ENCODE measurements around the gene C2orf72.
A peak's percentile ranks its signal among the peaks of the same experiment; 100 is the strongest.
"Not testable (repeated sequence)": the region's sequence is repeated elsewhere in the genome, so short reads cannot be mapped to it uniquely, and the experiment has no call there.

C2orf72 gene

GRCh38 chr2:231046916-231047273 is 9.6 kb downstream of the C2orf72 start:
- DNase-seq (ENCODE audit: low spot score): no peak

DNA sequence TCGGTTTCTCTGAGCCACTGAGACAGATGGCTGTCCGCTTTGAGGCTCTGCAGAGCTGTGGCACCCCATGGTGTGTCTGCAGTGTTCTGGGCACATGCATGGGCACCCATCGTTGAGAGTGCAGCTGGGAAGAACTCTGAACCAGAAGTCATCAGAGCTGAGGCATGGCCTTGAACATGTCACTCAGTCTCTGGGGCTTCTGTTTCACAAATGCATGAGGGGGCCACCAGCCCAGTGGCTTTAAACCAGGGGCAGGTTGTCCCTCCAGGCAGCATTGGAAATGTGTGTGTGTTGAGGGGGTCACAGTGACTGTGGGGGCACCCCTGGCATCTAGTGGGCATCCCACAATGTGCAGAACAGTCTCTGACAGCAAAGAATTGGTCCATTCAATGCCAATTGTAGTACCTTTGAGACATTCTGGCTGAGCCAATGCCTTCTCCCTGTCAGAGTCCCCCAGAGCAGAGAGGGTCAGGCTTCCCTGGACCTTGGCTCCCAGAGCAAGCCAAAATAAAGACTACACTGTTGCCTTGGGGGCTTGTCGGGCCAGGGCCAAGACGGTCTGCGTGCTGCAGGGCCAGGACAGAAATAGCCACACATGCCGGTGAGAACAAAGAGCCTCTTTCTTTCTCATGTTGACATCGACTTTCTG is 10.1 kb downstream of the C2orf72 start:
- DNase-seq (ENCODE audit: low spot score): no peak

DNA sequence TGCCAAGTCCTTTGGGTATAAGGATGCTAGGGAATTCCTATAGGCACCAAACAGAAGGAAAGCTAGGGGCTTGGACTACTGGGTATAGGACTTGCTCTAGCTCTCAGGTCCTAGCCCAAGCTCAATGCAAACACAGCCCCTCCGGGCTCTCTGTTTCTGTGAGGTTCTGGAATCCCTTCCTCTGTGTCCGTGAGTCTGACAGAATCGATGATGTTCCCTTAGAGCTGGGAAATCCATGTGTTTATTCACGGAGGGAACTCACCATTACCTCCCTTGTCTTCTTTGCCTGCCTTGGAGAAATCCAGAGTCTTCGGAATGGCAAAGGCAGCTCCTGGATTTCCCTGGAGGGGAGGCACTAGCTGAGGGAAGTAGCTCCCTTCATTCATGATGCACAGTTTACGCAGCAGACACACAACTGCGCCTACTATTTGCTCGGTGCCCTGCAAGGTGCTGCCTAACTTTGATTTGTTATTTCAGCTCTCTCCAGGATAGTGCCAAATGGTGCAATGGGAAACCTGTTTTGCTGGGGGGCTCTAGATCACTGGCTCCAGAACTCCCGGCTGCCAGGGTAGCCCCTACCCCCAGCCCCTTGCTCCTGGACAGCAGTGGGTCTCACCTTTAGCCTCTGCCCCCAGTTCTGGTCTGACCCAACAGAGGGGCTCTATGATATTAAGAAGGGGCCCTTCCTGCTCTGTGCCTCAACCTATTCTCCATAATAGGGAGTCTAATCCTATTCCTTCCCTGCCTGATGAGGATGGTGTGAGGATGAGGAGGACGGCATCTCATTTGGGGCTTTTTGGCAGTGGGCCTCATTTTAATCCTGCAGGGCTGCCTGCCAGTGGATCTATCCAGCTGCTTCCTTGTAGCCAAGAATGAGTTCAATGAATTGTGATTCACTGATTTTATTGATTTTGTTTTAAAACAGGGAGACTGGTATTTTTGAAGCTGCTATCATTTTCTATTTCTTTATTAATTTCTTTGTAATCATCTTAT is 10.9 kb downstream of the C2orf72 start:
- DNase-seq (ENCODE audit: low spot score): no peak

DNA sequence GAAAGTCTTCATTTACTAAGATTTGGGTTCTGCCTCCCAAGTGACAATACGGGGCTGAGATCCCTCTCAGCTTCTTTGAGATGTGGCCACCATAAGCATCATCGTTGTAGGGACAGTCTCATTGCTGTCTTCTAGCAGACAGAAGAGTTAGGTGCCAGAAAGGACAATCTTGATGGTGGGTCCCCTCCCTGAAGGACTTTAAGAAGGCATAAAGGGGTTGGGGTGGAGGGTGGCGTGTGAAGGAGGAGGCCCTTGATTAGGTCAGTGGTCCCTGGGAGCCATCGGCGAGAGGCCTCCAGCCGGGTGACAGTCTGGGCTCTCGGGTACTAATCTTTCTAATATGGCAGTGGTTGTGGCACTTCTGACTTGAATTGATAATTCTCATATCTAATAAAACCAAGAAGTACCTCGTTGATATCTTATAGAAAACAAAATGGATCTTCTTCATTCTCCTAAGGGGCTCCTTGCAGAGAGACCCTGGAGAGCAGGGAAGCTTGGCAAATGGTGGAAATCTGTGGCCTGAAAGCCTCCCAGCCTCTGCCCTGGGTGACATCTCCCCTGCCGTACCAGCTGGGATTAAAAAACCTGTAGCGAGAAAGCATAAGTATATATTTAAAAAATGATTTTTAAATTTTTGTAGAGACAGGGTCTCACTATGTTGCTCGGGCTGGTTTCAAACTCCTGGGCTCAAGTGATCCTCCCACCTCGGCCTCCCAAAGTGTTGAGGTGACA is 12.1 kb downstream of the C2orf72 start:
- no peak for DNase-seq (ENCODE audit: low spot score)

DNA sequence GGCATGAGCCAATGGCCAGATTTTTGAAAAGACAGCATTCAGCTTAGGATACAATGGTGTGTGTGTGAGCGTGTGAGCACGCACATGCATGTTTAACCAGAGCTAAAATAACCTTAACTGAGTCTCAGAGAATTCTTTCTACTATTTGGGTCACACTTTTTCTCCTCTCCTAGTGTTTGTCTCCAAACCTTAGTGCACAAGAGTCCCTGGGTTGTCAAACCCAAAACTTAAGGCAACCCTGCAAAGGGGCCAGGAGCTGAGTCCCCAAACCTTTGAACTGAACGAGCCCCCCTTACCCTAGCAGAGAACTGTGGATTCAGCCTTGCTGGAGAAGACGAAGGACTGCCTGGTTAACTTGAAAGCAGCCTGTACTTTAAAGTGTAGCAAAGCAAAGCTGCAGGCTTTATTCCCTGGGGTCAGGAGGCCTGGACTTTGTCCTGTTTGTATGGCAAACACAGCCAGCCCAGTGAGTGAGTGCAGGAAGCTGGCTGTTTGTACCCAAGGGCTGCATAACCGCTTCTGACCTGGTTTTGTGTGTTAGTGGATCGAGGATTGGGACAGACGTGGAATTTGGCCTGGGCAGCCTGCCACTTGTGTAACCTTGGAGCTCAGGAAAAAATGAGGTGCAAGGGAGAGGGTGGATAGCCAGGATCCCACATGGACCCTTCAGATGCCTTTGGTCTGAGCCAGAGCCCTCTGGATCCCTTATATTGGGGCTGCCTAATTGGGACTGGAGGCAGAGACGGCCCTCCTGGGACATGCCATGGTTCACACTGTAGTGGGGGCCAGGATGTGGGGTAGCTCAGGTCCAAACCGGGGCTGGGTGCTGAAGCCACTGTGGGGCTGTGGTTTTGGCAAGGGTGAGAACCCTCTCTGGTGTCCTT is 12.9 kb downstream of the C2orf72 start:
- DNase-seq (ENCODE audit: low spot score): no peak

DNA sequence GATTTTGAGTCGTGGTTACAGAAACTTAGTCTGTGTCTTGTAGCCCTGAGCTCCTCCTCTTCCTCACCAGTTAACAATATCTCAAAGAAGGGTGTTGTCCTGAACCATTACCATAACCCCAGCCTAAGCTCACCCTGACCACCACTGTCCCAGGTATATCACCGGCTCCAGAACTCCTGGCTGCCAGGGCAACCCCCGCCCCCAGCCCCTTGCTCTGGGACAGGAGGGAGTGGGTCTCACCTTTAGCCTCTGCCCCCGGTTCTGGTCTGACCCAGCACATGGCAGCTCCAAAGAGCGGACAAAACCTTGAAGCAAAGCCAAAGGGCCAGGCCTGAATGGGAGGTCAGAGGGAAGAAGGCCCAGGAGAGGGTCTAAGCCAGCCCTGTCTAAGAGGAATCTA is 13.8 kb downstream of the C2orf72 start:
- no peak for DNase-seq (ENCODE audit: low spot score)

- peak; percentile 85 for DNase-seq (ENCODE audit: low spot score)
Measured at GRCh38 chr2:231052494-231053451, 15.4 kb downstream of the C2orf72 start.

- no peak for DNase-seq (ENCODE audit: low spot score)
Measured at GRCh38 chr2:231053846-231054245, 16.5 kb downstream of the C2orf72 start.

DNA sequence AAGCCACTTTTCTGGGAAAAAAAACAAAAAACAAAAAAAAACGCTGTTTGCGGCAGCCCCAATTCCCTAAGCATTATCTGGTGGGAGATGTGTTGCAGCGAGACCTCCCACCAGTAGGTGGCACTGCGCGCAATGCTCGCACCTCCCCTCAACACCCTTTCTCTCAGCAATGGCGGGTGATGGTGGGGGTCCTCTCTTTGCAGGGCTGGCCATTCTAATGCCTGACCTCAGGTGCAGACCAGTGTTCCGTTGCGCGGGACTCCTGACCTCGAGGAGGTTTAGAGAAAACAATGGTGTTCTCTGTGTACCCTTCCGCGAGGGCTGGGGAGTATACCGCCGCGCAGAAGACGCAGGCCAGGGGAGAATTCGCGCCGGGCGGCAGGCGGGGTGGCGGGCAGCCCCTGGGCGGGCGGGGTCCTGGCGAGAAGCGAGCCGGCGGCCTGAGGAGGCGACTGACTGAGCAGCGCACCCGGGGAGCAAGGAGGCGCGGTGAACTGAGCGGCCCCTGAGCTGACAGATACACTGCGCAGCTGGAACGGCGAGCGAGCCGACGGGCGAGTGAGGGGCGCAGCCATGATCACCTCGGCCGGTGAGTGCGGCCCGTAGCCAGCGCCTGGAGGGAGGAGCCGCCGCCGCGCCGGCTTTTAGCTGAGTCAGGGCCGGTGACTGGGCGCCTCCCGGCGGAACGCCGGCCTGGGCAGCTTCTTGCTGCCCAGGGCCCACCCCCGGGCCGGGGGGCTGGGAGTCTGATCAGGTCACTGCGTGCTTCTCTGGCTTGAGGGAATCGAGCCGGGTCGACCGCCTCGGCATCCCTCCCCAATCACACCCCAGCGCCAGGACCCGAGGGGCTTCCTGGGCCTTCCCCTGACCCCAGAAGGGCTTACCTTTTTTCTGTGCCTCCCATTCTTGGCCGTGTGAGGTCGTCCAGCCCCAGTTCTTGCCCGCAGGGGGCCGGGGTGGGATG is 19.4 kb downstream of the C2orf72 start, which contains the start of gene PSMD1:
Gene PSMD1, plus strand, starts transcription at position 415 of the 964 bp plus-strand sequence. Its CDS starts 159 bp downstream, at position 574.
- DNase-seq (ENCODE audit: low spot score): peak; percentile 96

DNA sequence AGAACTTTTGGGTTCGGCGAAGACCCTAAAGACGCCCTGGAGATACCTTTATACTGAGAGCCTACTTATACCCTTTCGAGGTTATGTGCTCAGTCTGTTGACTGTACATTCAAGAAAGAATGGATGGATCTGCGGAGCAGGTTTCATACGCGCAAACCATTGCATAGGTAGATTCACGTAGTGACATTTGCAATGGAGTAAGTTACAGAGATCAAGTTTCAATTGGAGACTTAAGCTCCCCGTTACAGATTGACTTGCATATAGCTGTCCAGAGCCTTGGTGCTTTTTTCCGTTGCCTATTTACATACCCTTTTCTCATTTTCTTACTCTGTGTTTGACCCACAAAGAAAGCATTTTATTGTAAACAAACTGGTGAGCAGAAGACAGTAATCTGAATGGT is 20.3 kb downstream of the C2orf72 start:
- DNase-seq (ENCODE audit: low spot score): no peak

DNA sequence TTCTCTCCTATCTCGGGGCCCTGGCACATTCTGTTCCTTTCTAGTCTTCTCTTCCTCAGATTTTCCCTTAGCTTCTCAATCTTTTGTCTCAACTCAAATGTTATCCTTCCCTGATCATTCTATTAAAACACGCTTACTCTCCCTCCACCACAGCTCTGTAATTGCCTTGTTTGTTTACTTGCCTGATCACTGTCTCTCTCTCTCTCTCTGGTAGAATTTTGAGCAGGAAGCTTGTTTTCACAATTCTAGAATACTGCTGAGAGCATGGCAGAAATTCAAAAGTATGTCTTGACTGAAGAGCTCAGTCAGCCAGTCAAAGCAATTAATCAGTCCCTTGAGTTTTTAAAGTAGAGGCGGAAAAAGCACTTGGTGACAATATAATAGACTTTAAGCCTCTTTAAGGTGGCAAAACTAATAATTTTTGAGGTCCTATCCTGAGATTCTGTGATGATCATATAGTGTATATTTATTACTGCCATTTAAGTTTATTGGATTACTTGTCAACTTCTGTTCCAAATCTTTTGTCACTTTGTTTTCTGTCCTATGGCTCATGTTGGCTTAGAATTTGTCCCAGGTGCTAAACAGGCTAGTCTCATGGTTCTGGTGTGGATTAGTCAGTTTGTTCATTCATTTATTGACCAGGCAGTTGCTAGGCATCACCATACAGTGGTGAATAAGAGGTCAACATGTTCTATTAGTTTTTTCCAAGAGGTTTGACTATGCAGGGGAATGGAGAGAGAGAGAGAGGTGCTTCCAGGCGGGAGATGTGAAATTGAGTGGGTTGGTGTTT is 21.6 kb downstream of the C2orf72 start:
- no peak for DNase-seq (ENCODE audit: low spot score)

DNA sequence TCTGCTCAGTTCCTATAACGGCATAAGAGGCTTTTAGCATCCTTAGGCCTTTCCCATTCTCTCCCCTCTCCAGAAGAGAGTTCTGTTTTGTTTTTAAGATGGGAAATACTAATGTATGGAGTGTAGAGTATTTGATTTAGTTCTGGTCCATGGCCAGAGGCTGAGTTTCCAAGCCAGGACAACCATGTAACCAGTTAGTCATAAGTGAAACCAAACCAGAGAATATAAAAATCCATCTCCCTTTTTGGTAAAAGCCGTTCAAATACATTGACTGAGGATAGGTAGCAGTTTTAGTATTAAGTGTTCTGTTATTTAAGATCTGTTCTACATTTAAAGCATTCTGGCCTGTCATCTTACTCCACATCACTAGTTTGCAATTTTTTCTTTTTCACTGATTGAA is 22.4 kb downstream of the C2orf72 start:
- DNase-seq (ENCODE audit: low spot score): no peak

DNA sequence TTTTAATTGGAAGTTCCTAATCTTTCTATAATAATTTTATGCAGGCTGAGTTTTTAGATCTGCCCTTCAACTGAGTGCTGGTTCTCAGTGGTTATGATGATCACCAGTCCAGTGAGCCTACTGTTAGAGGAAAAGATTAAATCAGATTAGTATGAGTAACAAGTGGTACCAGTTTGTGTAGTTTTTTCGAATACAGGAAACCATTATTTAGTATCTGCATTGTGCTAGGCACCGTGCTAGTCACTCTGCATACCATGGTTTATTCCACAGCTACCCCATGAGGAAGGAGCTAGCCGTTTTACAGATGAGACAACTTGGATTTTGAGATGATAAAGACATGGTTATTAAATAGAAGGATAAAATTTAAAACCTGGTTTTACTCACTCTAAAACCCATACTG is 25.5 kb downstream of the C2orf72 start:
- DNase-seq (ENCODE audit: low spot score): no peak

DNA sequence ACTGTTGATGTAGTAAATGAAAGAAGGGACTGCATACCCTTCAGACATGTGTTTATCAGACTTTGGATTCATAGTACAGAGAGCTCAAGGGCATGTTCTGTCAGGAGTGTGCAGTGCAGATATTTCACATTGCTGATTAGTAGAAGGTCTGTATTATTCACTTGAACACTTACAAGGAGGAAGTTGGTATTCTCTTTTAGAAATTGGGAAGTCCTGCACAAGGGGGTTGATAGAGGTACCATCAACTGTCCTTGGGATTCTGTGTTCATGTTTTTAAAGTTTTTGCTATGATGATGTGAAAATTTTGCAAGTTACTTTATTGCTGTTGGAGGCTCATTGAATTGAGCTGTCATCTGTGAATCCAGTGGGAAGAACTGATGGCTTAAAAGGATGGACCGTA is 26.0 kb downstream of the C2orf72 start:
- DNase-seq (ENCODE audit: low spot score): no peak

DNA sequence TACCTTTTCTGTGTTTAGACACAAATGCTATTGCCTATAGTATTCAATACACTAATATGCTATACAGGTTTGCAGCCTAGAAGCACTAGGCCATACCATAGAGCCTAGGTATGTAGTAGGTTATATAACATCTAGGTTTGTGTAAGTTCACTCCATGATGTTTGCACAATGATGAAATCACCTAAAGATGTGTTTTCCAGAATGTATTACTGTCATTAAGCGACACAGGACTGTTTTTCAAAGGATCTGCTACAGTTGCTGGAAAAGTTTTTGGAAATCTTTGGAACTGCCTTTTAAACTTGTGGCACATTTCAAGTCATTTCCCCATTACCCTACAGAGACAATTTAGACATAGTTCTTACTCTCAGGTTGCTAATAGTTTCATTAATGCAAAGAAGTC is 28.6 kb downstream of the C2orf72 start:
- no peak for DNase-seq (ENCODE audit: low spot score)

DNA sequence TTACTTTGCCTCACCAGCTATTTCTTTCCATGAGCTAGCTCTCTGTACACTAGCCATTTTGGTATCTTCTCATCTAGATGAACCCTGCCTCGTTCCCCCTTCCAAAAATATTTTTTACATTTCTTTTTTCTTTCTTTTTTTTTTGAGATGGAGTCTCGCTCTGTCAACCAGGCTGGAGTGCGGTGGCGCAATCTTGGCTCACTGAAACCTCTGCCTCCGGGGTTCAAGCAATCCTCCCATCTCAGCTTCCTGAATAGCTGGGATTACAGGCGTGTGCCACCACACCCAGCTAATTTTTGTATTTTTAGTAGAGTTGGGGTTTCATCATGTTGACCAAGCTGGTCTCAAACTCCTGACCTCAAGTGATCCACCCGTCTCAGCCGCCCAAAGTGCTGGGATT is 30.2 kb downstream of the C2orf72 start:
- DNase-seq (ENCODE audit: low spot score): not testable (repeated sequence)

GRCh38 chr2:231068525-231069222 is 31.4 kb downstream of the C2orf72 start:
- DNase-seq (ENCODE audit: low spot score): no peak

Data from left forelimb (tissue), 1 donor.